ENCODE results near the gene HSD3B7.

The HSD3B7 gene

DNA sequence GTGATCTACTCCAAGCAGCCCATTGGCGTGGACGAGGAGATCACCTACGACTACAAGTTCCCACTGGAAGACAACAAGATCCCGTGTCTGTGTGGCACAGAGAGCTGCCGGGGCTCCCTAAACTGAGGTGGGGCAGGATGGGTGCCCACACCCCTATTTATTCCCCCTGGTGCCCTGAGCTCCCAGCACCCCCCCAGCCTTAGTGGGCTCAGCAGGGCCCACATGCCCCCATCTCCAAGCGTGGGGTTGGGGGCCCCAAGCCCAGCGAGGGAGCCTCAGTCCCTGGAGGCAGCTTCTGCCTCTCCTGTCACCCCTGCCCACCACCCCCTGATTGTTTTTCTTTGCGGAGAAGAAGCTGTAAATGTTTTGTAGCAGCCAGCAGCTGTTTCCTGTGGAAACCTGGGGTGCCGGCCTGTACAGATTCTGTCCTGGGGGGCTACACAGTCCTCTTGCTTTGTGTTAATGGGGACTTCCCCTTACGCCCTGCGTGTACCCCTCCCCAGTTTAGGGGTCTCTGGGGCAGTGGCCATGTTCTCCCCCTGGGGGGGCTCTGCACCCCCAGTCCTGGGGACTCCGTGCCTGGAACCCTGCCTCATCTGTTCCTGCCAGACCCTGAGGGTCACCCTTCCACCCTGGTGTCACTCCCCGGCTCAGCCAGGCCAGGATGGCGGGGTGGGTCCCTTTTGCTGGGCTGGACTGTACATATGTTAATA is 953 bp upstream of the HSD3B7 start:
- TF ChIP-seq, protein P1, sequence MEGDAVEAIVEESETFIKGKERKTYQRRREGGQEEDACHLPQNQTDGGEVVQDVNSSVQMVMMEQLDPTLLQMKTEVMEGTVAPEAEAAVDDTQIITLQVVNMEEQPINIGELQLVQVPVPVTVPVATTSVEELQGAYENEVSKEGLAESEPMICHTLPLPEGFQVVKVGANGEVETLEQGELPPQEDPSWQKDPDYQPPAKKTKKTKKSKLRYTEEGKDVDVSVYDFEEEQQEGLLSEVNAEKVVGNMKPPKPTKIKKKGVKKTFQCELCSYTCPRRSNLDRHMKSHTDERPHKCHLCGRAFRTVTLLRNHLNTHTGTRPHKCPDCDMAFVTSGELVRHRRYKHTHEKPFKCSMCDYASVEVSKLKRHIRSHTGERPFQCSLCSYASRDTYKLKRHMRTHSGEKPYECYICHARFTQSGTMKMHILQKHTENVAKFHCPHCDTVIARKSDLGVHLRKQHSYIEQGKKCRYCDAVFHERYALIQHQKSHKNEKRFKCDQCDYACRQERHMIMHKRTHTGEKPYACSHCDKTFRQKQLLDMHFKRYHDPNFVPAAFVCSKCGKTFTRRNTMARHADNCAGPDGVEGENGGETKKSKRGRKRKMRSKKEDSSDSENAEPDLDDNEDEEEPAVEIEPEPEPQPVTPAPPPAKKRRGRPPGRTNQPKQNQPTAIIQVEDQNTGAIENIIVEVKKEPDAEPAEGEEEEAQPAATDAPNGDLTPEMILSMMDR (conservative IDR thresholded peaks at IDR 0.05; ENCODE audit: low read depth, low read length), result no peak
- no peak for DNase-seq (ENCODE audit: low read depth)
- H3K4me3 ChIP-seq (ENCODE audit: low read depth, low read length), result no peak overlapping the region

DNA sequence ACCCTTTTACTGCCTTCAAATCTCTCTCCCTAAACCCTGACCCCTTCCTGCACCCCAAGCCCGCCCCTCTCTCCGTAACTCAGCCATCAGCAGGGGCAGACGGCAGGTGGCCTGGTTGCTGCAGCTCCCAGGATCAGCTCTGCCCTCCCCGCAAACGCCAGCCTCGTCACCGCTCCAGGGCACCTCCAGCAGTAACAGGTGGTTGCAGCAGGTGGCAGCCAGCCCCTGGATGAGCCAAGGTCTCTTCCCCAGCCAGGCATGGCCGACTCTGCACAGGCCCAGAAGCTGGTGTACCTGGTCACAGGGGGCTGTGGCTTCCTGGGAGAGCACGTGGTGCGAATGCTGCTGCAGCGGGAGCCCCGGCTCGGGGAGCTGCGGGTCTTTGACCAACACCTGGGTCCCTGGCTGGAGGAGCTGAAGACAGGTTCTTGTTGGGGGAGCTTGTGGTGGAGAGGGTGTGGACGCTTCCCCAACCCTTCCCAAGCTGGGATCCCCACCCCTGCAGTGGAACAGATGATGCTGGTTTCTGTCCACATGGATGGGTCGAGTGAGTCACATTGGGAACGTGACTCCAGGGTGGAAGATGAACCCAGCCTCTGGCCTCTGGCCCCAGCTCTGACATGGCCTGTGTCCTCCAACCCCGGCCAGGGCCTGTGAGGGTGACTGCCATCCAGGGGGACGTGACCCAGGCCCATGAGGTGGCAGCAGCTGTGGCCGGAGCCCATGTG is 558 bp downstream of the HSD3B7 start:
- TF ChIP-seq, protein P1 (conservative IDR thresholded peaks at IDR 0.05; ENCODE audit: low read depth, low read length), result no peak
- DNase-seq (ENCODE audit: low read depth), result no peak
- peak overlapping the region; percentile 52 for H3K4me3 ChIP-seq (ENCODE audit: low read depth, low read length)

DNA sequence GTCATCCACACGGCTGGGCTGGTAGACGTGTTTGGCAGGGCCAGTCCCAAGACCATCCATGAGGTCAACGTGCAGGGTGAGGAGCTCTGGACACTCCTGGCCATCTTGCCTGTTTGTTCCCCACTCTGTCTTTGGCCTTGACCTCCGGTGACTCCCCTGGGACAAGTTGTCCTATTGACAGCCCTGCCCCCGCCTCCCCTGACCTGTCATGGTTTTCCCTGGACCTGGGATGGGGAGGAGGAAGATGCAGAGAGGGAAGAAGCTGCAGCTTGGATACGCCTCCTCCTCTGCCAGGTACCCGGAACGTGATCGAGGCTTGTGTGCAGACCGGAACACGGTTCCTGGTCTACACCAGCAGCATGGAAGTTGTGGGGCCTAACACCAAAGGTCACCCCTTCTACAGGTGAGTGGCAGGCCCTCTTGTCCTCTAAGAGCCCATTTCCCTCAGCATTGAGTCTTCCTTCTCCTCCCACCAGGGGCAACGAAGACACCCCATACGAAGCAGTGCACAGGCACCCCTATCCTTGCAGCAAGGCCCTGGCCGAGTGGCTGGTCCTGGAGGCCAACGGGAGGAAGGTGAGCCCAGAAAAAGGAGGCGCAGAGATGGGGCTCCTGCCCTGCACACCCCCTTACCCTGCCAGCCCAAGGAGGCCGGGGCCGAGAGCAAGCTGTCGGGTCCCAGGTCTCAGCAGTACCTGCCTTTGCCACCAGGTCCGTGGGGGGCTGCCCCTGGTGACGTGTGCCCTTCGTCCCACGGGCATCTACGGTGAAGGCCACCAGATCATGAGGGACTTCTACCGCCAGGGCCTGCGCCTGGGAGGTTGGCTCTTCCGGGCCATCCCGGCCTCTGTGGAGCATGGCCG is 1.4 kb downstream of the HSD3B7 start:
- TF ChIP-seq, protein P1 (conservative IDR thresholded peaks at IDR 0.05; ENCODE audit: low read depth, low read length), result no peak
- no peak overlapping the region for H3K4me3 ChIP-seq (ENCODE audit: low read depth, low read length)
- no peak for DNase-seq (ENCODE audit: low read depth)

DNA sequence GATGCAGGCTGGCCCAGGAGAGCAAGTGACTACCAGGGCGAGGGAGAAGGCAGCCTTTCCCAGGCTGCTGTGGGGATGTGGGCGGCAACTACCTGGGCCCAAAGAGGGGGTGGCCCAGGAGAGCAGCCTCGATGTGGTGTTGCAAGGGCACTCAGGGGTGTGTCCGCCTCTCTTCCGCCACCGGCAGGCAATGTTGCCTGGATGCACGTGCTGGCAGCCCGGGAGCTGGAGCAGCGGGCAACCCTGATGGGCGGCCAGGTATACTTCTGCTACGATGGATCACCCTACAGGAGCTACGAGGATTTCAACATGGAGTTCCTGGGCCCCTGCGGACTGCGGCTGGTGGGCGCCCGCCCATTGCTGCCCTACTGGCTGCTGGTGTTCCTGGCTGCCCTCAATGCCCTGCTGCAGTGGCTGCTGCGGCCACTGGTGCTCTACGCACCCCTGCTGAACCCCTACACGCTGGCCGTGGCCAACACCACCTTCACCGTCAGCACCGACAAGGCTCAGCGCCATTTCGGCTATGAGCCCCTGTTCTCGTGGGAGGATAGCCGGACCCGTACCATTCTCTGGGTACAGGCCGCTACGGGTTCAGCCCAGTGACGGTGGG is 2.7 kb downstream of the HSD3B7 start:
- no peak overlapping the region for H3K4me3 ChIP-seq (ENCODE audit: low read depth, low read length)
- TF ChIP-seq, protein P1 (conservative IDR thresholded peaks at IDR 0.05; ENCODE audit: low read depth, low read length), result no peak
- no peak for DNase-seq (ENCODE audit: low read depth)

DNA sequence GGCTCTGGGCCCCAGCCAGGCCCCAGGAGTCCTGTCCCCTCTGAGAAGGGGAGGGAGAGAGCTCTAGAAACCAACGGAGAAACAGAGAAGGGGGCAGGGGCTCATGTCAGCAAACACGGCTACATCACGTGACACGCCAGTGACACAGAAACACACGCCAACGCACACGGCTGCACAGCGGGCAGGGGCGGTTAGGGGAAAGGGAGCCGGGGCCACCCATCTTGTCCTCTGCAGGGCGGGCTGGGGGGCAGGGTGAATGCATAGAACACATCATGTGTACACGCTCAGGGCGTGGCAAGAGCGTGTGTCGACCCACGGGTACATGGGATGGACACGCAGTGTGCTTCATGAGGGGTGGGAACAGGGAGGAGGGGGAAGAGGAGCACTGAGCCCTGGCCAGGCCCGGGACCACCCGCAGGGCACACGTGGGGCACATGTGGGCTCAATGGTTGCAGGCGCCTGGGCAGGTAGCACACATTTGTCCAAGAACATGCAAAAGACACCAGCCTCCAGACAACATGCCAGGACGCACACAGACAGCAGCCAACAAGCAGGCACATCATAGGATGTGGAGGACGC is 4.6 kb downstream of the HSD3B7 start:
- DNase-seq (ENCODE audit: low read depth), result no peak
- H3K4me3 ChIP-seq (ENCODE audit: low read depth, low read length), result no peak overlapping the region
- TF ChIP-seq, protein P1 (conservative IDR thresholded peaks at IDR 0.05; ENCODE audit: low read depth, low read length), result no peak

DNA sequence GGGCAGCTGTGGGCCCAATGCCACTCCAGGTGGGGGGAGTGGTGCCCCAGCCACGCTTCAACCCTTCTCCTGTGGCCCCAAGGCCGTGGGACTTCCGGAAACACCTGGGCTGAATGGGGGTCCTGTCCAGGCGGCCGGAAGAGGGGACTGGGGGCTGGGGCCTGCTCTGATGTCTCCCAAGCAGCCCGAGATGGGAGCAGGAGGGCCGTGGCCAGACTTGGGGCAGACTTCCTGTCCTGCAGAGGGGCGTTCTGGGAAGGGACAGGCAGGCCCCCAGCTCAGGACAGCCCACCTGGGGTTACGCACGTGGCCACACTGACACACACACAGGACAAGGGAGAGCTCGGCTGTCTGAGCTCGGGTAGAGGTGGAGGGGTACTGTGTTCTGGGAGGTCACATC is 5.1 kb downstream of the HSD3B7 start:
- no peak for DNase-seq (ENCODE audit: low read depth)

More for the DNA sequence above, 5.1 kb downstream of the HSD3B7 start:
- H3K4me3 ChIP-seq (ENCODE audit: low read depth, low read length), result no peak overlapping the region
- TF ChIP-seq, protein P1 (conservative IDR thresholded peaks at IDR 0.05; ENCODE audit: low read depth, low read length), result no peak
